ENCODE measurements around the gene OR1K1. TPM values are rescaled to one million over a fixed set of nuclear protein-coding genes. Genes with fewer than 3 reads are reported as not detected.
A peak's percentile ranks its signal among the peaks of the same experiment; 100 is the strongest.

The OR1K1 gene
- polyA plus RNA-seq, 3 donors = not detected

- DNase-seq = no peak
- peaks cover 50 to 56% of the 10 kb centered on the region in 2 donors for H3K36me3 Mint-ChIP-seq
- Histone ChIP-seq H3K4me2 (replicated peaks; ENCODE audit: extremely low read depth, low read length, poor library complexity, severe bottlenecking) (no peak overlapping the region), H3K79me2 (ENCODE audit: insufficient read depth, low read length) (peaks cover 30% of the 10 kb centered on the region), H4K20me1 (ENCODE audit: insufficient read depth, low read length) (peaks cover 33% of the 10 kb centered on the region), H3K9ac (ENCODE audit: insufficient read depth, low read length, poor library complexity, severe bottlenecking) (no peak overlapping the region), H3K27me3 (ENCODE audit: control insufficient read depth in 2 of 2, insufficient read depth in 2 of 2, low read length in 2 of 2) (no peaks in the 10 kb centered on the region), H3K36me3 (replicated peaks in 1 of 2; ENCODE audit: control insufficient read depth in 1 of 2, insufficient read depth in 2 of 2, low read length in 2 of 2) (peaks cover 54 to 67% of the 10 kb centered on the region in 2 donors), H3K4me3 (replicated peaks in 1 of 3; ENCODE audit: low read depth in 2 of 3, low read length in 3 of 3) (no peak overlapping the region), H3K4me1 (ENCODE audit: control insufficient read depth in 1 of 2, insufficient read depth in 2 of 2, low read length in 2 of 2) (peaks cover 29 to 32% of the 10 kb centered on the region in 2 donors), H2AFZ (ENCODE audit: insufficient read depth, low read depth, low read length, poor library complexity, severe bottlenecking) (no peak overlapping the region), H3K9me3 (replicated peaks in 1 of 2; ENCODE audit: control insufficient read depth in 1 of 2, insufficient read depth in 1 of 2, low read length in 2 of 2) (no peaks in the 10 kb centered on the region), H3K27ac (ENCODE audit: low read depth in 1 of 2, low read length in 2 of 2) (no peak overlapping the region)
- TF ChIP-seq, protein P1, sequence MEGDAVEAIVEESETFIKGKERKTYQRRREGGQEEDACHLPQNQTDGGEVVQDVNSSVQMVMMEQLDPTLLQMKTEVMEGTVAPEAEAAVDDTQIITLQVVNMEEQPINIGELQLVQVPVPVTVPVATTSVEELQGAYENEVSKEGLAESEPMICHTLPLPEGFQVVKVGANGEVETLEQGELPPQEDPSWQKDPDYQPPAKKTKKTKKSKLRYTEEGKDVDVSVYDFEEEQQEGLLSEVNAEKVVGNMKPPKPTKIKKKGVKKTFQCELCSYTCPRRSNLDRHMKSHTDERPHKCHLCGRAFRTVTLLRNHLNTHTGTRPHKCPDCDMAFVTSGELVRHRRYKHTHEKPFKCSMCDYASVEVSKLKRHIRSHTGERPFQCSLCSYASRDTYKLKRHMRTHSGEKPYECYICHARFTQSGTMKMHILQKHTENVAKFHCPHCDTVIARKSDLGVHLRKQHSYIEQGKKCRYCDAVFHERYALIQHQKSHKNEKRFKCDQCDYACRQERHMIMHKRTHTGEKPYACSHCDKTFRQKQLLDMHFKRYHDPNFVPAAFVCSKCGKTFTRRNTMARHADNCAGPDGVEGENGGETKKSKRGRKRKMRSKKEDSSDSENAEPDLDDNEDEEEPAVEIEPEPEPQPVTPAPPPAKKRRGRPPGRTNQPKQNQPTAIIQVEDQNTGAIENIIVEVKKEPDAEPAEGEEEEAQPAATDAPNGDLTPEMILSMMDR (IDR thresholded peaks at IDR 0.05) = no peak
- 93% methylated on average over 9 of the region's 9 CpGs for WGBS (ENCODE audit: insufficient coverage)
- H3K27me3 Mint-ChIP-seq (ENCODE audit: low read depth in 3 of 3) = peaks cover 0 to 2% (median 0%) of the 10 kb centered on the region in 3 donors
- H3K4me1 Mint-ChIP-seq = peaks cover 32% of the 10 kb centered on the region
- H3K27ac Mint-ChIP-seq = peak overlapping the region in 4 of 7 donors; percentile 32 to 79 (median 66)
- H3K9me3 Mint-ChIP-seq = no peaks in the 10 kb centered on the region
- H3K4me3 Mint-ChIP-seq = no peak overlapping the region
- intact Hi-C loops (cut with micrococcal nuclease) = loop anchor here in 1 of 2 donors (10.0 kb wide), 4 partner anchors 465 to 725 kb away; partner anchors contain the start of genes MRRF, RBM18 and TTLL11
Observed at GRCh38 chr9:122819791-122820489, 20.0 kb downstream of the OR1K1 start.

- Histone ChIP-seq H3K4me3 (replicated peaks in 1 of 3; ENCODE audit: low read depth in 2 of 3, low read length in 3 of 3) (no peak overlapping the region), H3K9me3 (replicated peaks in 1 of 2; ENCODE audit: control insufficient read depth in 1 of 2, insufficient read depth in 1 of 2, low read length in 2 of 2) (no peaks in the 10 kb centered on the region), H3K27ac (ENCODE audit: low read depth in 1 of 2, low read length in 2 of 2) (no peak overlapping the region), H3K9ac (ENCODE audit: insufficient read depth, low read length, poor library complexity, severe bottlenecking) (no peak overlapping the region), H3K4me1 (ENCODE audit: control insufficient read depth in 1 of 2, insufficient read depth in 2 of 2, low read length in 2 of 2) (peaks cover 27 to 29% of the 10 kb centered on the region in 2 donors), H3K4me2 (replicated peaks; ENCODE audit: extremely low read depth, low read length, poor library complexity, severe bottlenecking) (no peak overlapping the region), H3K36me3 (replicated peaks in 1 of 2; ENCODE audit: control insufficient read depth in 1 of 2, insufficient read depth in 2 of 2, low read length in 2 of 2) (peaks cover 54 to 70% of the 10 kb centered on the region in 2 donors), H4K20me1 (ENCODE audit: insufficient read depth, low read length) (peaks cover 37% of the 10 kb centered on the region), H3K79me2 (ENCODE audit: insufficient read depth, low read length) (peaks cover 34% of the 10 kb centered on the region), H3K27me3 (ENCODE audit: control insufficient read depth in 2 of 2, insufficient read depth in 2 of 2, low read length in 2 of 2) (no peaks in the 10 kb centered on the region), H2AFZ (ENCODE audit: insufficient read depth, low read depth, low read length, poor library complexity, severe bottlenecking) (no peak overlapping the region)
- Mint-ChIP-seq H3K4me1 (peaks cover 28% of the 10 kb centered on the region), H3K27me3 (ENCODE audit: low read depth in 3 of 3) (peaks cover 0 to 2% (median 0%) of the 10 kb centered on the region in 3 donors), H3K9me3 (no peaks in the 10 kb centered on the region), H3K27ac (peak overlapping the region in 5 of 7 donors; percentile 28 to 79 (median 35)), H3K4me3 (no peak overlapping the region), H3K36me3 (peaks cover 48 to 62% of the 10 kb centered on the region in 2 donors)
- intact Hi-C loops (cut with micrococcal nuclease) = loop anchor here in 1 of 2 donors (10.0 kb wide), 1 partner anchor 556 kb away; the partner anchor contains the start of genes MRRF and RBM18
- TF ChIP-seq, protein P1 (IDR thresholded peaks at IDR 0.05) = no peak
- 95% methylated on average over 4 of the region's 11 CpGs for WGBS (ENCODE audit: insufficient coverage)
- DNase-seq = no peak
Observed at GRCh38 chr9:122820490-122820845, 20.5 kb downstream of the OR1K1 start.

Measured in CD14-positive monocyte (primary cell).